K562 (cell line): ENCODE data around the gene PHF24.

Experiments
- CHD1 ChIP-seq: fragments of 200-600 bp; sonication (generic); IDR thresholded peaks from one replicate; pipeline ENCODE4 v1.6.1; 2012; ENCODE audit warnings: mild to moderate bottlenecking, moderate library complexity, low read length, inconsistent platforms
- EZH2 ChIP-seq: IDR thresholded peaks from 2 replicates; pipeline ENCODE4 v1.6.1; 2012; ENCODE audit warnings: low read depth, mild to moderate bottlenecking, inconsistent platforms, low read length, borderline replicate concordance
- NUFIP1 ChIP-seq: fragments of 450-650 bp; IDR thresholded peaks from 2 replicates; pipeline ENCODE4 v1.6.1; 2018; ENCODE audit not compliant: partially characterized antibody
- POLR2A ChIP-seq: fragments of 450-650 bp; conservative IDR thresholded peaks from 2 replicates; pipeline ENCODE4 v1.6.1; 2016
- SIN3A ChIP-seq, 2 experiments: fragments of 150-350 bp in 1 of 2; IDR thresholded peaks; 2 replicates each; pipeline ENCODE4 v1.6.1; 2011 to 2016; ENCODE audit warnings: borderline replicate concordance in 2 of 2, low read depth in 2 of 2, low read length in 2 of 2, mild to moderate bottlenecking in 2 of 2, moderate library complexity in 2 of 2; ENCODE audit not compliant: control insufficient read depth in 1 of 2

- no peak for TF ChIP-seq NUFIP1
- no peak for TF ChIP-seq POLR2A
- TF ChIP-seq CHD1, result no peak
- TF ChIP-seq EZH2, result no peak
- no peak for TF ChIP-seq SIN3A (IDR thresholded peaks at IDR 0.05; ENCODE audit: borderline replicate concordance in 2 of 2, control insufficient read depth in 1 of 2, low read depth in 2 of 2, low read length in 2 of 2)
Measured at GRCh38 chr9:34982361-34982760, 24.3 kb downstream of the PHF24 start.
